HepG2 (cell line): ENCODE data around the gene GRIK1. TPM values are rescaled to one million over a fixed set of nuclear protein-coding genes. Genes with fewer than 3 reads are reported as not detected.

ENCODE experiments used
- ATAC-seq: fragments of 200-7000 bp; cut with Tn5 transposase; 3 replicates; pipeline ENCODE4 v1.9.1; 2020; ENCODE audit warnings: mild to moderate bottlenecking, moderate library complexity
- BruUV-seq: library from RNA; stranded (reverse); fragments of 400-500 nt; replicated peaks from 2 replicates; lab custom pipeline; 2021; lab: Mats Ljungman, UMichigan
- CTCF ChIA-PET: fragments of 300-600 bp; formaldehyde crosslinking; extraction: SDS; loops from one replicate; lab custom pipeline; 2021; ENCODE audit warnings: low total read pairs, inconsistent platforms, low intra/inter-chr PET ratio; lab: Yijun Ruan, JAX
- POLR2A ChIA-PET: fragments of 350-600 bp; sonication (Branson Sonifier 250); formaldehyde crosslinking; loops from one replicate; lab custom pipeline; 2020; ENCODE audit warnings: antibody characterized with exemption, inconsistent platforms; lab: Yijun Ruan, JAX
- DNase-seq: peaks from one replicate; pipeline ENCODE4 v3.0.0-alpha.2; 2015; ENCODE audit warnings: low spot score
- FAIRE-seq: peaks from 3 replicates; lab custom pipeline; 2011; peaks lifted over from hg19 to GRCh38; lab: Jason Lieb, UNC
- H2AFZ ChIP-seq: one replicate; pipeline ENCODE4 v1.6.1; 2011; ENCODE audit warnings: low read length, inconsistent platforms
- H3K27ac ChIP-seq: fragments of 300-600 bp; 3 replicates; pipeline ENCODE4 v1.8.0; 2011; ENCODE audit warnings: mixed run types, mild to moderate bottlenecking, mixed read lengths, low read length, inconsistent platforms; ENCODE audit not compliant: insufficient read depth; ENCODE audit errors: extremely low read length
- H3K27me3 ChIP-seq, 2 experiments: fragments of 200-600 bp in 1 of 2; 2 replicates in 1 of 2; 3 replicates in 1 of 2; pipeline versions ENCODE4 v1.6.0 to v1.8.0; 2011; ENCODE audit warnings: low read length in 2 of 2, mild to moderate bottlenecking in 2 of 2, moderate library complexity in 2 of 2, inconsistent platforms in 1 of 2; ENCODE audit not compliant: insufficient read depth in 2 of 2, control insufficient read depth in 1 of 2
- H3K36me3 ChIP-seq, 2 experiments: fragments of 200-600 bp in 1 of 2; replicated peaks in 1 of 2; 2 replicates in 1 of 2; 3 replicates in 1 of 2; pipeline versions ENCODE4 v1.5.1 to v1.8.0; 2011; ENCODE audit warnings: low read length in 2 of 2, inconsistent platforms in 1 of 2; ENCODE audit not compliant: insufficient read depth in 2 of 2, control insufficient read depth in 1 of 2
- H3K4me1 ChIP-seq: 2 replicates; pipeline ENCODE4 v1.5.1; 2012; ENCODE audit warnings: low read length, inconsistent platforms; ENCODE audit not compliant: insufficient read depth
- H3K4me2 ChIP-seq: 2 replicates; pipeline ENCODE4 v1.6.0; 2011; ENCODE audit warnings: low read depth, low read length, inconsistent platforms
- H3K4me3 ChIP-seq, 3 experiments: fragments of 200-600 bp in 1 of 3; sonication (generic), shearing (Covaris generic) in 1 of 3; replicated peaks in 1 of 3; 2 replicates each; pipeline ENCODE4 v1.5.1; 2011 to 2016; ENCODE audit warnings: low read length in 3 of 3, inconsistent platforms in 2 of 3, low read depth in 2 of 3, mild to moderate bottlenecking in 2 of 3, control low read depth in 1 of 3, mixed read lengths in 1 of 3; ENCODE audit not compliant: insufficient read depth in 1 of 3
- H3K79me2 ChIP-seq: one replicate; pipeline ENCODE4 v1.6.1; 2011; ENCODE audit warnings: low read length, inconsistent platforms; ENCODE audit not compliant: insufficient read depth
- H3K9ac ChIP-seq: 2 replicates; pipeline ENCODE4 v1.6.0; 2011; ENCODE audit warnings: mild to moderate bottlenecking, low read depth, low read length, inconsistent platforms; ENCODE audit not compliant: insufficient read depth
- H3K9me3 ChIP-seq: 2 replicates; pipeline ENCODE4 v1.5.1; 2012; ENCODE audit warnings: mild to moderate bottlenecking, low read length
- H4K20me1 ChIP-seq: 2 replicates; pipeline ENCODE4 v1.6.0; 2011; ENCODE audit warnings: inconsistent platforms, mild to moderate bottlenecking, low read length, moderate library complexity; ENCODE audit not compliant: insufficient read depth
- ADNP ChIP-seq: sonication (generic); formaldehyde crosslinking; IDR thresholded peaks from 2 replicates; pipeline ENCODE4 v1.4.0; 2020; ENCODE audit warnings: missing genetic modification reagents
- CEBPG ChIP-seq: IDR thresholded peaks from 2 replicates; pipeline ENCODE4 v1.6.1; 2016
- CREM ChIP-seq, 2 experiments: sonication (generic) in 1 of 2; formaldehyde crosslinking in 1 of 2; IDR thresholded peaks; 2 replicates each; pipeline versions ENCODE4 v1.4.0 to v1.6.1; 2016 to 2020; ENCODE audit warnings: antibody characterized with exemption in 1 of 2, mild to moderate bottlenecking in 1 of 2, missing genetic modification reagents in 1 of 2
- DR1 ChIP-seq: sonication (generic); formaldehyde crosslinking; IDR thresholded peaks from 2 replicates; pipeline ENCODE4 v1.8.0; 2021; ENCODE audit warnings: mild to moderate bottlenecking, missing genetic modification reagents, inconsistent platforms
- ELF3 ChIP-seq: IDR thresholded peaks from 2 replicates; pipeline ENCODE4 v1.6.1; 2016; ENCODE audit warnings: missing genetic modification reagents, missing compliant biosample characterization
- FLYWCH1 ChIP-seq: sonication (generic); formaldehyde crosslinking; IDR thresholded peaks from 2 replicates; pipeline ENCODE4 v1.8.1; 2023; ENCODE audit warnings: mild to moderate bottlenecking, missing genetic modification reagents
- KDM6A ChIP-seq: IDR thresholded peaks from 2 replicates; pipeline ENCODE4 v1.6.1; 2016; ENCODE audit warnings: low read depth
- MAFF ChIP-seq: IDR thresholded peaks from 2 replicates; pipeline ENCODE4 v1.6.1; 2011; ENCODE audit warnings: low read depth, low read length, improper control_type of control experiment
- POLR2AphosphoS2 ChIP-seq: IDR thresholded peaks from 2 replicates; pipeline ENCODE4 v1.6.1; 2011; ENCODE audit warnings: low read depth, low read length, improper control_type of control experiment
- SNAI1 ChIP-seq: sonication (generic); formaldehyde crosslinking; IDR thresholded peaks from 2 replicates; pipeline ENCODE4 v1.5.0; 2020; ENCODE audit warnings: mild to moderate bottlenecking, missing genetic modification reagents, borderline replicate concordance
- THAP11 ChIP-seq: IDR thresholded peaks from 2 replicates; pipeline ENCODE4 v1.6.1; 2016; ENCODE audit warnings: missing biosample characterization, missing genetic modification reagents
- ZBTB38 ChIP-seq: sonication (generic); formaldehyde crosslinking; IDR thresholded peaks from 2 replicates; pipeline ENCODE4 v1.5.1; 2020; ENCODE audit warnings: mild to moderate bottlenecking, missing genetic modification reagents
- WGBS: methylation state at CpG from one replicate; pipeline ENCODE4 v1.1.6; 2017; ENCODE audit warnings: low lambda C conversion rate; 5-methylcytosine and 5-hydroxymethylcytosine counted together
- in situ Hi-C: cut with HindIII; loops from 2 replicates; pipeline ENCODE4 v1.10.0; 2017; ENCODE audit warnings: low pct_unique_long_range_greater_than_20kb; ENCODE audit not compliant: extremely low pct_ligation_motif_present
- intact Hi-C: fragments of 100-400 bp; cut with micrococcal nuclease; formaldehyde crosslinking; loops from one replicate; pipeline ENCODE4 v1.10.0; 2022; ENCODE audit not compliant: unreplicated experiment
- polyA plus RNA-seq, 8 experiments: library from polyadenylated mRNA; depleted of rRNA in 3 of 8; stranded (reverse) in 7 of 8; unstranded in 1 of 8; fragments of >200 nt; fragmentation: Illumina TruSeq in 4 of 8; extraction: Trizol in 4 of 8; gene quantifications; 2 replicates each; pipeline versions ENCODE4 v1.2.1 to v1.2.3, GENCODE V29; 2011 to 2016; ENCODE audit warnings: low read depth in 4 of 8, missing spikeins in 1 of 8, mixed read lengths in 1 of 8; ENCODE audit not compliant: insufficient read depth in 1 of 8
- total RNA-seq, 5 experiments: library from RNA; depleted of rRNA; stranded (reverse); fragments of >200 nt; fragmentation: Illumina TruSeq; extraction: Trizol; gene quantifications; 2 replicates each; pipeline ENCODE4 v1.2.3, GENCODE V29; 2016; ENCODE audit warnings: low read depth in 1 of 5
- TF ChIP-seq, protein P1 (sequence below): sonication (generic); formaldehyde crosslinking; IDR thresholded peaks from one replicate; pipeline ENCODE4 v1.5.1; 2020; ENCODE audit warnings: mild to moderate bottlenecking, missing genetic modification reagents; ENCODE audit errors: not compliant biosample characterization

The GRIK1 gene
- total and polyA plus RNA-seq, 2 of the 13 experiments (the other 11 are each of a cell fraction or from before 2014, with no cell fraction given) = not detected

DNA sequence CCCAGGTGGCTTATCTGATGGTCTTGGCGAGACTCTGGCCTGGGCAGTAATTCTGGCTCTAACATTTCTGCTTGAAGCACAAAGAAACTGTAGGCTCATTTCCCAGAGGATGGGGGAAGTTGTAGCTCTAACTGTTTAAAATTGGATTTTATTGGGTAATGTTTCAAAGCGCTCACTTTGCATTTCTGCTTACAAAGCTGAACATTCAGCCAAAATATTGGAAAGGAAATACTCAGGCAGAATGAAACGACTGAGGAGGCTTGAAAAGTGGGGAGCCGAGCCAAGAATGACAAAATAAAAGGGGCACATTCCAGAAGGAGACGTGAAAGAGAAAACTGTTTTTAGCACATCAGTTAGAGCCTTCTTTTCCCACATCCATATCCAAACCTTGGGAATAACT is 202.6 kb downstream of the GRIK1 start:
- Histone ChIP-seq H3K79me2 (no peaks in the 10 kb centered on the region), H3K27me3 (no peaks in the 10 kb centered on the region), H3K9ac (no peak overlapping the region), H3K4me2 (no peak overlapping the region), H2AFZ (no peak overlapping the region), H3K9me3 (no peaks in the 10 kb centered on the region), H3K27ac (no peak overlapping the region), H3K4me3 (no peak overlapping the region), H3K4me1 (no peaks in the 10 kb centered on the region), H4K20me1 (no peaks in the 10 kb centered on the region), H3K36me3 (no peaks in the 10 kb centered on the region)
- no peak for ATAC-seq
- intact Hi-C loops = no loop called here
- FAIRE-seq = no peak
- TF ChIP-seq DR1 (CRISPR knock-in tag) (no peak), ELF3 (CRISPR knock-in tag) (no peak), FLYWCH1 (no peak), CREM (IDR thresholded peaks at IDR 0.05) (no peak), CREM (CRISPR knock-in tag; IDR thresholded peaks at IDR 0.05) (no peak), POLR2AphosphoS2 (no peak), KDM6A (CRISPR knock-in tag) (no peak), CEBPG (no peak), SNAI1 (no peak), MAFF (no peak), ZBTB38 (CRISPR knock-in tag) (no peak), ADNP (CRISPR knock-in tag) (no peak), THAP11 (CRISPR knock-in tag) (no peak)
- TF ChIP-seq, protein P1, sequence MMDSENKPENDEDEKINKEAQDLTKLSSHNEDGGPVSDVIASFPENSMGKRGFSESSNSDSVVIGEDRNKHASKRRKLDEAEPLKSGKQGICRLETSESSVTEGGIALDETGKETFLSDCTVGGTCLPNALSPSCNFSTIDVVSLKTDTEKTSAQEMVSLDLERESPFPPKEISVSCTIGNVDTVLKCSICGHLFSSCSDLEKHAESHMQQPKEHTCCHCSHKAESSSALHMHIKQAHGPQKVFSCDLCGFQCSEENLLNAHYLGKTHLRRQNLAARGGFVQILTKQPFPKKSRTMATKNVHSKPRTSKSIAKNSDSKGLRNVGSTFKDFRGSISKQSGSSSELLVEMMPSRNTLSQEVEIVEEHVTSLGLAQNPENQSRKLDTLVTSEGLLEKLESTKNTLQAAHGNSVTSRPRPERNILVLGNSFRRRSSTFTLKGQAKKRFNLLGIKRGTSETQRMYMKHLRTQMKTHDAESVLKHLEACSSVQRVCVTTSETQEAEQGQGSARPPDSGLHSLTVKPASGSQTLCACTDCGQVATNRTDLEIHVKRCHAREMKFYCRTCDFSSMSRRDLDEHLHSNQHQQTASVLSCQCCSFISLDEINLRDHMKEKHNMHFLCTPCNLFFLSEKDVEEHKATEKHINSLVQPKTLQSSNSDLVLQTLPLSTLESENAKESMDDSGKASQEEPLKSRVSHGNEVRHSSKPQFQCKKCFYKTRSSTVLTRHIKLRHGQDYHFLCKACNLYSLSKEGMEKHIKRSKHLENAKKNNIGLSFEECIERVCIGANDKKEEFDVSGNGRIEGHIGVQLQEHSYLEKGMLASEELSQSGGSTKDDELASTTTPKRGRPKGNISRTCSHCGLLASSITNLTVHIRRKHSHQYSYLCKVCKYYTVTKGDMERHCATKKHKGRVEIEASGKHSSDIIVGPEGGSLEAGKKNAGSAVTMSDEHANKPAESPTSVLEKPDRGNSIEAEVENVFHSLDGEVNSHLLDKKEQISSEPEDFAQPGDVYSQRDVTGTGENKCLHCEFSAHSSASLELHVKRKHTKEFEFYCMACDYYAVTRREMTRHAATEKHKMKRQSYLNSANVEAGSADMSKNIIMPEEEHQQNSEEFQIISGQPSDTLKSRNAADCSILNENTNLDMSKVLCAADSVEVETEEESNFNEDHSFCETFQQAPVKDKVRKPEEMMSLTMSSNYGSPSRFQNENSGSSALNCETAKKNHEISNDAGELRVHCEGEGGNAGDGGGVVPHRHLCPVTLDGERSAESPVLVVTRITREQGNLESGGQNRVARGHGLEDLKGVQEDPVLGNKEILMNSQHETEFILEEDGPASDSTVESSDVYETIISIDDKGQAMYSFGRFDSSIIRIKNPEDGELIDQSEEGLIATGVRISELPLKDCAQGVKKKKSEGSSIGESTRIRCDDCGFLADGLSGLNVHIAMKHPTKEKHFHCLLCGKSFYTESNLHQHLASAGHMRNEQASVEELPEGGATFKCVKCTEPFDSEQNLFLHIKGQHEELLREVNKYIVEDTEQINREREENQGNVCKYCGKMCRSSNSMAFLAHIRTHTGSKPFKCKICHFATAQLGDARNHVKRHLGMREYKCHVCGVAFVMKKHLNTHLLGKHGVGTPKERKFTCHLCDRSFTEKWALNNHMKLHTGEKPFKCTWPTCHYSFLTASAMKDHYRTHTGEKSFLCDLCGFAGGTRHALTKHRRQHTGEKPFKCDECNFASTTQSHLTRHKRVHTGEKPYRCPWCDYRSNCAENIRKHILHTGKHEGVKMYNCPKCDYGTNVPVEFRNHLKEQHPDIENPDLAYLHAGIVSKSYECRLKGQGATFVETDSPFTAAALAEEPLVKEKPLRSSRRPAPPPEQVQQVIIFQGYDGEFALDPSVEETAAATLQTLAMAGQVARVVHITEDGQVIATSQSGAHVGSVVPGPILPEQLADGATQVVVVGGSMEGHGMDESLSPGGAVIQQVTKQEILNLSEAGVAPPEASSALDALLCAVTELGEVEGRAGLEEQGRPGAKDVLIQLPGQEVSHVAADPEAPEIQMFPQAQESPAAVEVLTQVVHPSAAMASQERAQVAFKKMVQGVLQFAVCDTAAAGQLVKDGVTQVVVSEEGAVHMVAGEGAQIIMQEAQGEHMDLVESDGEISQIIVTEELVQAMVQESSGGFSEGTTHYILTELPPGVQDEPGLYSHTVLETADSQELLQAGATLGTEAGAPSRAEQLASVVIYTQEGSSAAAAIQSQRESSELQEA (CRISPR knock-in tag) = no peak
- in situ Hi-C loops = no loop called here
- POLR2A ChIA-PET = no interaction called here
- CTCF ChIA-PET = no interaction called here
- WGBS = 19% methylated on average over 5 of the region's 5 CpGs
- no TSS peak for BruUV-seq
- no peak for DNase-seq
